GM19372 (cell line): ENCODE results near the gene TBL2.
"Not testable (repeated sequence)": the region's sequence is repeated elsewhere in the genome, so short reads cannot be mapped to it uniquely, and the experiment has no call there.

Experiments
- ATAC-seq: cut with Tn5 transposase; IDR thresholded peaks from one replicate; pipeline ENCODE4 v1.9.1; 2021; ENCODE audit warnings: mild to moderate bottlenecking, low read depth, moderate library complexity; ENCODE audit not compliant: unreplicated experiment

TBL2 gene

DNA sequence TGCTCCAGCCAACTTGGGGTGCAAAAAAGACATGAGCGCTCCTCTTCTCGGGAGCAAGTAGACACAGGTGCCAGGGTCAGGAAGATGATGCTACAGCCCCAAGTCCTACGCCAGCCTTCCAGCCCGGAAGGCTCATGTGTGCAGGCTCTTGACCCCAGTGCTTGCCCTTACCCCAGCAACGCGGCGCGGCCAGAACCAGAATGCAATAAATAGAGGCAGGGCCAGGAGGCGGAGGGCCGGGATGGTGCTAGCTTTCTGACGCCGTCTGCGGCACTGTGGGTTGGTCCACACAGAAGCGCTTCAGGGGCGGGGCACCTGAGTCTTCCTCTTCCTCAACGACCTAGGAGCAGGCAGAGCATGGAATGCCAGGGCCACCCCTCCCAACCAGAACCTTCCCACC lies 41.3 kb downstream of the TBL2 start:
- no peak for ATAC-seq

DNA sequence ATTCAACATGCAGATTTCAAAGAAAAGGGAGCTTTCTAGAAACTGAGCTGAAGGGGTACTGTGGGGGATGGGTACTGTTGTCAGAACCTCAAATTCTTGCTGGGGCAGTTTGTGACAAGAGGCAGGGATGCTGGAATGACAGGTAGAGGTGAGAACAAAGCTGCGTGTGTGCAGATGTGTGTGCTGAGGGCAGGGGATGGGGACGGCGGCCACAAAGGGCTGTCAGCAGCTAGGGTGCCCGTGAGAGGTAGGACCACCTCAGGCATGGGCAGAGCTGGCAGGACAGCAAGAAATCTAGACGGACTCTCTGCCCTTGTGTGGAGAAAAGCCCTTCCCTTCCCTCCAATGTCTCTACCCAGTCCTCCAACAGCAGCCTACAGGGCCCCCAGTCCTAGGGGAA lies 41.9 kb downstream of the TBL2 start:
- no peak for ATAC-seq

DNA sequence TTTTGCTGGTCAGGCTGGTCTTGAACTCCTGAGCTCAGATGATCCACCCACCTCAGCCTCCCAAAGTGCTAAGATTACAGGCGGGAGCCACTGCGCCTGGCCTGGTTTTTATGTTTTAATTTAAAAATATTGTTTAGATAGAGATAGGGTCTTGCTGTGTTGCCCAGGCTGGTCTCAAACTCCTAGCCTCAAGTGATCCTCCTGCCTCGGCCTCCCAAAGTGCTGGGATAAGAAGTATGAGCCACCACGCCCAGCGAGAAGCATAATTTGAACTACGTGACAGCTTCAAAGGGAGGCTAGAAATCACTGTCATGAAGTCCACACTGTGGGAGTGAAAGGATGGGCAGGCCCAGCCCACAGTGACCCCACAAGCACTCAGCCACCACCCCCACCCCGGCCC lies 42.5 kb downstream of the TBL2 start:
- not testable (repeated sequence) for ATAC-seq

DNA sequence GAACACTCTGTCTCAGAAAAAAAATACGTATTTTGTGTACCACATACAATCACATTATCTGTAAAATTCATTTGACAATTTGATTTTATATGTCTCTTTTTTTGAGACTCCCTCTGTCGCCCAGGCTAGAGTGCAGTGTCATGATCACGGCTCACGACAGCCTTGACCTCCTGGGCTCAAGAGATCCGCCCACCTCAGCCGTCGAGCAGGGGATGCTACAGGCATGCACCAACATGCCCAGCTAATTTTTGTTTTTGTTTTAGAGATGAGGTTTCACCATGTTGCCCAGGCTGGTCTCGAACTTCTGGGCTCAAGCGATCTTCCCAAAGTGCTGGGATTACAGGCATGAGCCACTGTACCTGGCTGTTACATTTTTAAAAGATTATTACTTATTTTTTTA lies 44.6 kb downstream of the TBL2 start:
- ATAC-seq, result no peak

GRCh38 chr7:73532224-73532623 lies 46.2 kb downstream of the TBL2 start:
- no peak for ATAC-seq

GRCh38 chr7:73530800-73531199 lies 47.6 kb downstream of the TBL2 start:
- ATAC-seq, result no peak

DNA sequence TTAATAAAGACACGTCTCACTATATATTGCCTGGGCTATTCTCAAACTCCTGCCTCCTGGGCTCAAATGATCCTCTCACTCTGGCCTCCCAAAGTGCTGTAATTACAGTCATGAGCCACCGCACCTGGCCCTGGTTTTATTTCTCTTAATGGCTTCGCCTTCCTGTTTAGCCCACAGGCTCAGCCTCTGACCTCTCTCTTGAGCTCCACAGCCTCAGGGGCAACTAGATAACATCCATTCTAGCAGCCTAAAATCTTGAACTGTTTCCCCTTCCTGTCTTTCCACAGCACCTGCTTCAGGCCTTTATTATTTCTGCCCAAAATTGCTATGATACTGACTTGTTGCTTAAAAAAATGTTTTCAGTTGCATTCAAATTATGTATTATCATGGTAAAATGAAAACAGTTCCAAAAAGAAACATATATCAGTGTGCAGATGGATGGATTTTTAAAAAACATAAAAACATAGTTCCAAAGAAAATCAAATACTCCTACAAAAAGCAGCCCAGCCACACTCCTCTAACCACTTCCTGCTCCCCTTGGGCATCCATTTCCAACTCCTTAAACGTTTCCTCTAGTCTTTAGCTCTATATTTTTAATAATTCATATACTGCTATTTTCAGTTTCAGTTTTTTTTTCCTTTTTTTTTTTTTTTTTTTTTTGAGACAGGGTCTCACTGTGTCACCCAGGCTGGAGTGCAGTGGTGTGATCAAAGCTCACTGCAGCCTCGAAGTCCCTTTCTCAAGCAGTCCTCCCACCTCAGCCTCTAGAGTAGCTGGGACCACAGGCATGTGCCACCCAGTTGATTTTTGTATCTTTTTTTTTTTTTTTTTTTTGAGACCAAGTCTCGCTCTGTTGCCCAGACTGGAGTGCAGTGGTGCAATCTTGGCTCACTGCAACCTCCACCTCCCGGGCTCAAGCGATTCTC lies 51.2 kb downstream of the TBL2 start:
- ATAC-seq, result no peak

- not testable (repeated sequence) for ATAC-seq
Measured at GRCh38 chr7:73526158-73526494, 52.3 kb downstream of the TBL2 start.

GRCh38 chr7:73522105-73522872 lies 56.1 kb downstream of the TBL2 start, which contains the start of gene BAZ1B:
TSS of gene BAZ1B (minus strand) at chr7:73522293. CDS start at chr7:73521933, 360 bp downstream.
- ATAC-seq, result peak; percentile 79

DNA sequence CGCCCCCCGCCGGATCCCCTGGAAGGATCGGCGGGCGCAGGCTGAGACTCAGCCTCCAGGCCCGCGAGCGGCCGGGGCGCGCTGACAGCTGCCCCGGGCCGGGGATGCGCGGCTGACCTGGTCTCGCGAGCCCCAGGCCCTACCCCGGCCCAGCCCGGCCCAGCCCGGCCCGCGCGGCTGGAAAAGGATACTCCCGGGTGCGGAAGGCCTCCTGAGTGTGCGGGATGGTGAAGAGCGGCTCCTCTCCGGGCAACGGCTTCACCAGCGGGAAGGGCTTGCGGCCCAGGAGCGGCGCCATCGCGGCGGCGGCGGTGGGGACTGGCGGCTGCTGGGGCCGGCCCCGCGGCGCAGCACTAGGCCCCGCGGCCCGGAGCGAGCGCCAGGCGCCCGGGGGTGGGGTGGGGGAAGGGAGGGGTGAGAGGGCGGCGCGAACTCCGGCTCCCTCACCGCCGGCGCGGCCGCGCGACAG lies 56.7 kb downstream of the TBL2 start:
- ATAC-seq, result peak; percentile 38

DNA sequence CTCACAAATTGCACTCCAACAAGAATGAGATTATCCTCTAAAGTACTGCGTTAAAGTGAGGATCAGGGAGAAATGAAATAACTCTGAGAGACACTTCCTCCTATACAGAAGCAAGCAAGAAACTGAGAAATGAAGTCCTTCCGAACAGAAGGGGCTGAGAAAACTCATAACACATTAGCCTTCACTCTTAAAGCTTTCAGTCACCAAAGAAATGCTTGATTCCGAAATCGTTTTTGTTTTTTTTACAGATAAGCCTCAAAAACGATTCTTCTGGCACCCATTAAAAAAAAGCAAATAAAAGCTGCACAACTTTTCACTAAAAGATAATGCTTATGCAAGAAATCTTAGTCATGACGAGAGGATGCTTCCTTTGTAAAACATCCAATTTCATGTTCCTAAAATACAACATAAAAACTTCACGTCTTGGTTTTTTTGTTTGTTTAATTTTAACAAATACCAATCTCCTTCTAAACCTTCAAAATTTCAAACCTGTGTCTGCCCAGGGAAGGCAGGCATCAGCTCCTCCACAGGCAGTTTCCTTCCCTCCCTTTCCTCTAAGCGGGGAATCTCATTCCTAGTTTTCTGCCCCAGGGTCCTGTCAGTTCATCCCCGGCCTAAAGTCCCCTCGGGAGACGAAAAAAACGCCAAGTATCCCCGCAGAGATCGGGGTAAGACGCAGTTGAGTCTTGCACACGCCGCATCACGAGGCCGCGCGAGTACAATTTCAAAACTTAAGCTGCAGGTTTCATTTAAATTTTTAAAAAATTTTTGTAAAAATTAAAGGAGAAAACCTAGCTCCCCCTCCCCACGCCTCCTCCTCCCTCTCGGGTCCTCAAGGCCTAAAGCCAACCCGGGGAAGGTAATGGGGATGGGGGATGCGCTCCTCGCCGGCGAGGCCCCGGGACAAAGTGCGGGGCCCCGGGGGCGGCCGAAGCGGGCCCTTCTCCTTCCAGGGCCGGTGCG lies 57.4 kb downstream of the TBL2 start:
- no peak for ATAC-seq

GRCh38 chr7:73519867-73520672 lies 58.3 kb downstream of the TBL2 start:
- ATAC-seq, result no peak

DNA sequence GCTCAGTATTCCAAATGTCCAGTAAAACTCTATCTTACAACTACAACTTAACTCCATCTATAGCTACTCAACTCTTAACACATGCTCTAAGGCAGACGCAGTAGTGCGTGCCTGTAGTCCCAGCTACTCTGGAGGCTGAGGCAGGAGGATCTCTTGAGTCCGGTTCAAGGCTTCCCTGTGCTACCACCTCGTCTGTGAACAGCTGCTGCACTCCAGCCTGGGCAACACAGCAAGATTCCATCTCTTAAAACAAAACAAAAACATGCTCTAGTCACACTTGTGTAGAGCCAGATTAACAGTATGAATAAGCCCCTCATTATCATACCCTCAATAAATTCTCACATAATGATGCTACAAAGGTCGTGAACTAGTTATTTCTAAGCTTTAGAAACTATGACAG lies 59.9 kb downstream of the TBL2 start:
- no peak for ATAC-seq
